ENCODE data around the gene P2RX7. TPM values are rescaled to one million over a fixed set of nuclear protein-coding genes. Genes with fewer than 3 reads are reported as not detected.

P2RX7 gene
- total RNA-seq, 2 experiments from 2014 or later: 0.13 to 0.48 TPM

- no TSS peak for BruUV-seq (replicated peaks)
- Histone ChIP-seq H3K36me3 (ENCODE audit: insufficient read depth, low read length) (no peaks in the 10 kb centered on the region), H3K27ac (ENCODE audit: low read depth, low read length, poor library complexity, severe bottlenecking) (no peak overlapping the region), H3K4me3 (ENCODE audit: low read depth, low read length, poor library complexity, severe bottlenecking) (no peak overlapping the region), H2AFZ (ENCODE audit: low read length) (no peak overlapping the region), H3K9me2 (ENCODE audit: insufficient read depth, low read length) (no peaks in the 10 kb centered on the region), H3K79me2 (ENCODE audit: insufficient read depth, low read depth, low read length) (no peaks in the 10 kb centered on the region), H4K20me1 (ENCODE audit: insufficient read depth, low read length) (no peaks in the 10 kb centered on the region), H3K9me3 (ENCODE audit: low read length) (no peaks in the 10 kb centered on the region), H3K4me1 (ENCODE audit: insufficient read depth, low read length, poor library complexity, severe bottlenecking) (no peaks in the 10 kb centered on the region), H3K4me2 (ENCODE audit: low read length) (no peak overlapping the region)
- ChIA-PET CTCF (ENCODE audit: unreplicated experiment) (no interaction called here), POLR2A (no interaction called here)
- no peak for TF ChIP-seq EZH2phosphoT487 (IDR thresholded peaks at IDR 0.05; ENCODE audit: borderline replicate concordance, low read depth, low read length)
- TF ChIP-seq CTCF (conservative IDR thresholded peaks at IDR 0.05; ENCODE audit: low read length): no peak
- intact Hi-C loops (cut with micrococcal nuclease; ENCODE audit: unreplicated experiment): no loop called here
- DNase-seq (ENCODE audit: low spot score): no peak
Measured at GRCh38 chr12:121165316-121165715, 32.6 kb downstream of the P2RX7 start.

- no TSS peak for BruUV-seq (replicated peaks)
- Histone ChIP-seq H3K4me2 (ENCODE audit: low read length) (no peak overlapping the region), H3K27ac (ENCODE audit: low read depth, low read length, poor library complexity, severe bottlenecking) (no peak overlapping the region), H3K9me2 (ENCODE audit: insufficient read depth, low read length) (no peaks in the 10 kb centered on the region), H2AFZ (ENCODE audit: low read length) (no peak overlapping the region), H3K79me2 (ENCODE audit: insufficient read depth, low read depth, low read length) (no peaks in the 10 kb centered on the region), H3K36me3 (ENCODE audit: insufficient read depth, low read length) (no peaks in the 10 kb centered on the region), H3K4me1 (ENCODE audit: insufficient read depth, low read length, poor library complexity, severe bottlenecking) (no peaks in the 10 kb centered on the region), H3K9me3 (ENCODE audit: low read length) (no peaks in the 10 kb centered on the region), H4K20me1 (ENCODE audit: insufficient read depth, low read length) (no peaks in the 10 kb centered on the region), H3K4me3 (ENCODE audit: low read depth, low read length, poor library complexity, severe bottlenecking) (no peak overlapping the region)
- DNase-seq (ENCODE audit: low spot score): no peak
- TF ChIP-seq EZH2phosphoT487 (IDR thresholded peaks at IDR 0.05; ENCODE audit: borderline replicate concordance, low read depth, low read length) (no peak), CTCF (conservative IDR thresholded peaks at IDR 0.05; ENCODE audit: low read length) (no peak)
- POLR2A ChIA-PET: no interaction called here
- CTCF ChIA-PET (ENCODE audit: unreplicated experiment): interaction anchor here (0.6 kb wide), 1 partner anchor 517 kb away, joined by 4 read pairs; no protein-coding TSS in a partner anchor
- intact Hi-C loops (cut with micrococcal nuclease; ENCODE audit: unreplicated experiment): no loop called here
Measured at GRCh38 chr12:121166356-121166755, 33.7 kb downstream of the P2RX7 start.

GRCh38 chr12:121167232-121167820, 34.6 kb downstream of the P2RX7 start:
- POLR2A ChIA-PET: no interaction called here
- Histone ChIP-seq H3K9me2 (ENCODE audit: insufficient read depth, low read length) (no peaks in the 10 kb centered on the region), H2AFZ (ENCODE audit: low read length) (no peak overlapping the region), H3K4me1 (ENCODE audit: insufficient read depth, low read length, poor library complexity, severe bottlenecking) (no peaks in the 10 kb centered on the region), H3K79me2 (ENCODE audit: insufficient read depth, low read depth, low read length) (no peaks in the 10 kb centered on the region), H3K9me3 (ENCODE audit: low read length) (no peaks in the 10 kb centered on the region), H3K36me3 (ENCODE audit: insufficient read depth, low read length) (no peaks in the 10 kb centered on the region), H3K4me3 (ENCODE audit: low read depth, low read length, poor library complexity, severe bottlenecking) (no peak overlapping the region), H3K4me2 (ENCODE audit: low read length) (no peak overlapping the region), H3K27ac (ENCODE audit: low read depth, low read length, poor library complexity, severe bottlenecking) (no peak overlapping the region), H4K20me1 (ENCODE audit: insufficient read depth, low read length) (no peaks in the 10 kb centered on the region)
- intact Hi-C loops (cut with micrococcal nuclease; ENCODE audit: unreplicated experiment): no loop called here
- no peak for TF ChIP-seq EZH2phosphoT487 (IDR thresholded peaks at IDR 0.05; ENCODE audit: borderline replicate concordance, low read depth, low read length)
- no peak for TF ChIP-seq CTCF (conservative IDR thresholded peaks at IDR 0.05; ENCODE audit: low read length)
- BruUV-seq (replicated peaks): no TSS peak
- no peak for DNase-seq (ENCODE audit: low spot score)
- CTCF ChIA-PET (ENCODE audit: unreplicated experiment): no interaction called here
